H9 (cell line): ENCODE measurements around the gene GNLY. TPM values are rescaled to one million over a fixed set of nuclear protein-coding genes. Genes with fewer than 3 reads are reported as not detected.

ENCODE experiments used
- DNase-seq: peaks from one replicate; pipeline ENCODE4 v3.0.0-alpha.2; 2017
- H2AFZ ChIP-seq: one replicate; pipeline ENCODE4 v1.6.1; 2013; ENCODE audit warnings: mild to moderate bottlenecking, low read length, control low read depth, moderate library complexity
- H2AK5ac ChIP-seq: 2 replicates; pipeline ENCODE4 v1.6.1; 2013; ENCODE audit warnings: low read length, control low read depth, mixed read lengths; ENCODE audit not compliant: insufficient read length
- H2BK120ac ChIP-seq: one replicate; pipeline ENCODE4 v1.6.1; 2013; ENCODE audit warnings: low read depth, mild to moderate bottlenecking, low read length, control low read depth, inconsistent platforms; ENCODE audit not compliant: poor library complexity, severe bottlenecking
- H2BK12ac ChIP-seq: 2 replicates; pipeline ENCODE4 v1.6.1; 2013; ENCODE audit warnings: low read length, control low read depth, mixed read lengths, low read depth; ENCODE audit not compliant: insufficient read length
- H2BK15ac ChIP-seq: 2 replicates; pipeline ENCODE4 v1.6.1; 2013; ENCODE audit warnings: low read depth, low read length, control low read depth
- H2BK20ac ChIP-seq: one replicate; pipeline ENCODE4 v1.6.1; 2013; ENCODE audit warnings: low read depth, mild to moderate bottlenecking, low read length, control low read depth, inconsistent platforms; ENCODE audit not compliant: poor library complexity, severe bottlenecking
- H2BK5ac ChIP-seq: 2 replicates; pipeline ENCODE4 v1.6.1; 2013; ENCODE audit warnings: low read length, control low read depth, mixed read lengths; ENCODE audit not compliant: insufficient read length
- H3K14ac ChIP-seq: 2 replicates; pipeline ENCODE4 v1.6.1; 2013; ENCODE audit warnings: low read length, control low read depth; ENCODE audit not compliant: insufficient read depth
- H3K18ac ChIP-seq: 2 replicates; pipeline ENCODE4 v1.6.1; 2013; ENCODE audit warnings: low read depth, mild to moderate bottlenecking, mixed read lengths, low read length, control low read depth; ENCODE audit not compliant: insufficient read length
- H3K23ac ChIP-seq: 2 replicates; pipeline ENCODE4 v1.6.1; 2013; ENCODE audit warnings: low read length, control low read depth, mixed read lengths, low read depth; ENCODE audit not compliant: insufficient read length
- H3K23me2 ChIP-seq: 2 replicates; pipeline ENCODE4 v1.6.1; 2013; ENCODE audit warnings: low read depth, mild to moderate bottlenecking, mixed read lengths, low read length, control low read depth; ENCODE audit not compliant: insufficient read length, poor library complexity, severe bottlenecking
- H3K27ac ChIP-seq: 2 replicates; pipeline ENCODE4 v1.5.1; 2013; ENCODE audit warnings: low read length, control low read depth, mixed read lengths, low read depth; ENCODE audit not compliant: insufficient read length
- H3K27me3 ChIP-seq: 2 replicates; pipeline ENCODE4 v1.6.1; 2013; ENCODE audit warnings: low read length, control low read depth, inconsistent platforms; ENCODE audit not compliant: insufficient read depth
- H3K4ac ChIP-seq: 2 replicates; pipeline ENCODE4 v1.6.1; 2013; ENCODE audit warnings: low read depth, mild to moderate bottlenecking, control low read depth, inconsistent platforms, low read length, moderate library complexity
- H3K4me1 ChIP-seq: 2 replicates; pipeline ENCODE4 v1.6.1; 2013; ENCODE audit warnings: low read length, control low read depth, inconsistent platforms; ENCODE audit not compliant: insufficient read depth
- H3K4me2 ChIP-seq: 2 replicates; pipeline ENCODE4 v1.6.1; 2013; ENCODE audit warnings: low read length, control low read depth, mixed read lengths; ENCODE audit not compliant: insufficient read length, insufficient read depth
- H3K56ac ChIP-seq: 2 replicates; pipeline ENCODE4 v1.6.1; 2013; ENCODE audit warnings: low read depth, mild to moderate bottlenecking, mixed read lengths, low read length, control low read depth; ENCODE audit not compliant: insufficient read length
- H3K79me1 ChIP-seq: 2 replicates; pipeline ENCODE4 v1.6.1; 2013; ENCODE audit warnings: low read depth, mild to moderate bottlenecking, moderate library complexity, low read length, control low read depth, inconsistent platforms; ENCODE audit not compliant: insufficient read depth, poor library complexity, severe bottlenecking
- H3K79me2 ChIP-seq: 2 replicates; pipeline ENCODE4 v1.6.1; 2013; ENCODE audit warnings: low read length, control low read depth, inconsistent platforms; ENCODE audit not compliant: insufficient read depth
- H3K9ac ChIP-seq: 2 replicates; pipeline ENCODE4 v1.6.1; 2013; ENCODE audit warnings: low read length, control low read depth, mixed read lengths; ENCODE audit not compliant: insufficient read length; ENCODE audit errors: extremely low read depth
- H3K9me3 ChIP-seq: one replicate; pipeline ENCODE4 v1.6.1; 2013; ENCODE audit warnings: low read depth, low read length, inconsistent platforms; ENCODE audit not compliant: control insufficient read depth
- H3T11ph ChIP-seq: one replicate; pipeline ENCODE4 v1.6.1; 2013; ENCODE audit warnings: mild to moderate bottlenecking, low read length, control low read depth, inconsistent platforms
- H4K20me1 ChIP-seq: one replicate; pipeline ENCODE4 v1.6.1; 2013; ENCODE audit not compliant: control insufficient read depth, insufficient read length, insufficient read depth
- H4K5ac ChIP-seq: 2 replicates; pipeline ENCODE4 v1.6.1; 2013; ENCODE audit warnings: low read depth, mild to moderate bottlenecking, mixed read lengths, low read length, control low read depth; ENCODE audit not compliant: insufficient read length
- H4K8ac ChIP-seq: replicated peaks from 2 replicates; pipeline ENCODE4 v1.6.1; 2013; ENCODE audit warnings: low read length, control low read depth, mixed read lengths, low read depth; ENCODE audit not compliant: insufficient read length
- H4K91ac ChIP-seq: 2 replicates; pipeline ENCODE4 v1.6.1; 2013; ENCODE audit warnings: low read depth, mild to moderate bottlenecking, moderate library complexity, mixed read lengths, low read length, control low read depth; ENCODE audit not compliant: insufficient read length
- H3K27ac Mint-ChIP-seq, 3 experiments: 2 replicates in 2 of 3; 3 replicates in 1 of 3; pipeline ENCODE4 v1.8.0; 2020 to 2021; ENCODE audit warnings: mixed read lengths in 3 of 3, mild to moderate bottlenecking in 1 of 3, moderate library complexity in 1 of 3
- H3K27me3 Mint-ChIP-seq: 2 replicates; pipeline ENCODE4 v1.8.0; 2021; ENCODE audit warnings: low read depth, mild to moderate bottlenecking, moderate library complexity, mixed read lengths
- H3K36me3 Mint-ChIP-seq, 3 experiments: 2 replicates in 2 of 3; 3 replicates in 1 of 3; pipeline ENCODE4 v1.8.0; 2020 to 2021; ENCODE audit warnings: low read depth in 3 of 3, mixed read lengths in 3 of 3; ENCODE audit not compliant: insufficient read depth in 1 of 3
- H3K4me1 Mint-ChIP-seq, 2 experiments: 2 replicates each; pipeline ENCODE4 v1.8.0; 2020; ENCODE audit warnings: mixed read lengths in 2 of 2
- H3K4me3 Mint-ChIP-seq, 2 experiments: 2 replicates in 1 of 2; 3 replicates in 1 of 2; pipeline ENCODE4 v1.8.0; 2020 to 2021; ENCODE audit warnings: mild to moderate bottlenecking in 2 of 2, mixed read lengths in 2 of 2, moderate library complexity in 1 of 2
- H3K9me3 Mint-ChIP-seq, 2 experiments: 2 replicates in 1 of 2; 3 replicates in 1 of 2; pipeline ENCODE4 v1.8.0; 2020; ENCODE audit warnings: mild to moderate bottlenecking in 2 of 2, mixed read lengths in 2 of 2, moderate library complexity in 1 of 2
- CTCF ChIP-seq: fragments of 200-600 bp; sonication (generic); conservative IDR thresholded peaks from 3 replicates; pipeline ENCODE4 v1.8.0; 2021; ENCODE audit warnings: antibody characterized with exemption, mild to moderate bottlenecking
- WGBS: extraction: QIAGEN DNeasy Blood & Tissue Kit; methylation state at CpG from one replicate; pipeline ENCODE4 v1.1.7; 2013; ENCODE audit warnings: missing lambda C conversion rate, low lambda C conversion rate, mixed read lengths; ENCODE audit not compliant: insufficient read length; ENCODE audit errors: extremely low coverage; 5-methylcytosine and 5-hydroxymethylcytosine counted together
- total RNA-seq: library from RNA; stranded (reverse); gene quantifications from 2 replicates; pipeline ENCODE4 v1.2.1, GENCODE V29; 2021

GNLY gene
- total RNA-seq, 1 experiment from 2014 or later, result not detected

GRCh38 chr2:85681372-85681763 is 12.8 kb upstream of the GNLY start:
- Histone ChIP-seq H2BK5ac (no peak overlapping the region), H4K20me1 (peaks cover 2% of the 10 kb centered on the region), H3K9ac (no peak overlapping the region), H2BK12ac (no peak overlapping the region), H4K91ac (no peak overlapping the region), H3T11ph (no peak overlapping the region), H3K27me3 (no peaks in the 10 kb centered on the region), H2BK20ac (no peak overlapping the region), H3K23me2 (no peaks in the 10 kb centered on the region), H3K14ac (no peak overlapping the region; the same call in 1 of the 2 replicates), H4K8ac (no peak overlapping the region), H2BK15ac (no peak overlapping the region), H3K27ac (no peak overlapping the region), H2AFZ (no peak overlapping the region), H3K18ac (no peak overlapping the region), H3K79me2 (no peaks in the 10 kb centered on the region), H3K56ac (no peak overlapping the region), H3K23ac (no peak overlapping the region), H3K4me2 (no peak overlapping the region), H3K79me1 (no peaks in the 10 kb centered on the region), H3K4ac (no peak overlapping the region), H3K9me3 (no peaks in the 10 kb centered on the region), H2BK120ac (no peak overlapping the region), H4K5ac (no peak overlapping the region), H2AK5ac (no peak overlapping the region), H3K4me1 (no peaks in the 10 kb centered on the region)
- DNase-seq, result no peak
- no peak for TF ChIP-seq CTCF
- Mint-ChIP-seq H3K4me3 (no peak overlapping the region), H3K27ac (no peak overlapping the region), H3K36me3 (no peaks in the 10 kb centered on the region), H3K9me3 (no peaks in the 10 kb centered on the region), H3K4me1 (peaks cover 0 to 3% of the 10 kb centered on the region in 2 experiments; a peak in 2 of 4 replicates), H3K27me3 (peaks cover 30% of the 10 kb centered on the region)
- WGBS, result no CpG with 5 or more reads among the region's 5 CpGs
